Panc1 (cell line): Measurements from ENCODE around the gene BEGAIN. TPM values are rescaled to one million over a fixed set of nuclear protein-coding genes. Genes with fewer than 3 reads are reported as not detected.

ENCODE experiments used
- ATAC-seq: fragments of 200-7000 bp; cut with Tn5 transposase; 2 replicates; pipeline ENCODE4 v1.9.1; 2020; ENCODE audit warnings: mild to moderate bottlenecking, moderate library complexity
- BruUV-seq: library from RNA; stranded (reverse); fragments of 400-500 nt; replicated peaks from 2 replicates; lab custom pipeline; 2021; lab: Mats Ljungman, UMichigan
- CTCF ChIA-PET: fragments of 300-600 bp; sonication (Branson Sonifier 250); formaldehyde crosslinking; loops from one replicate; lab custom pipeline; 2022; ENCODE audit warnings: antibody characterized with exemption; lab: Charles Lee
- POLR2A ChIA-PET: fragments of 300-600 bp; sonication (Branson Sonifier 250); formaldehyde crosslinking; loops from one replicate; lab custom pipeline; 2022; ENCODE audit warnings: antibody characterized with exemption; lab: Charles Lee
- DNase-seq: peaks from one replicate; pipeline ENCODE4 v3.0.0-alpha.2; 2010; ENCODE audit warnings: low read depth, low spot score
- H3K27ac ChIP-seq: 2 replicates; pipeline ENCODE4 v1.5.1; 2011; ENCODE audit warnings: mild to moderate bottlenecking, low read length, inconsistent platforms
- H3K27me3 ChIP-seq: fragments of 200-500 bp; sonication (Bioruptor generic); 2 replicates; pipeline ENCODE4 v1.6.0; 2014; ENCODE audit warnings: low read length, inconsistent platforms; ENCODE audit not compliant: control insufficient read depth, insufficient read depth
- H3K36me3 ChIP-seq: fragments of 200-500 bp; sonication (Bioruptor generic); 2 replicates; pipeline ENCODE4 v1.5.1; 2014; ENCODE audit warnings: inconsistent platforms, mild to moderate bottlenecking, low read length, moderate library complexity; ENCODE audit not compliant: control insufficient read depth, insufficient read depth
- H3K4me1 ChIP-seq: 2 replicates; pipeline ENCODE4 v1.5.1; 2011; ENCODE audit warnings: inconsistent platforms, mild to moderate bottlenecking, low read length, moderate library complexity; ENCODE audit not compliant: control insufficient read depth, insufficient read depth
- H3K4me3 ChIP-seq, 2 experiments: 2 replicates each; pipeline ENCODE4 v1.5.1; 2011 to 2012; ENCODE audit warnings: low read depth in 2 of 2, low read length in 2 of 2, mild to moderate bottlenecking in 2 of 2, inconsistent platforms in 1 of 2, moderate library complexity in 1 of 2
- H3K9me3 ChIP-seq: fragments of 200-500 bp; sonication (Bioruptor generic); 2 replicates; pipeline ENCODE4 v1.5.1; 2014; ENCODE audit warnings: low read depth, mild to moderate bottlenecking, inconsistent platforms, low read length, moderate library complexity; ENCODE audit not compliant: control insufficient read depth, insufficient read depth
- CTCF ChIP-seq: fragments of 450-650 bp; IDR thresholded peaks from 2 replicates; pipeline ENCODE4 v1.5.1; 2017; ENCODE audit warnings: mild to moderate bottlenecking
- POLR2AphosphoS5 ChIP-seq: IDR thresholded peaks from 2 replicates; pipeline ENCODE4 v1.6.1; 2012; ENCODE audit warnings: mild to moderate bottlenecking, low read depth, low read length, moderate library complexity
- REST ChIP-seq, 2 experiments: IDR thresholded peaks; 2 replicates each; pipeline ENCODE4 v1.6.1; 2011 to 2012; ENCODE audit warnings: low read depth in 2 of 2, control low read depth in 1 of 2, low read length in 1 of 2, mild to moderate bottlenecking in 1 of 2, moderate library complexity in 1 of 2; ENCODE audit not compliant: insufficient read depth in 1 of 2
- SIN3A ChIP-seq: IDR thresholded peaks from 2 replicates; pipeline ENCODE4 v1.6.1; 2012; ENCODE audit warnings: low read depth, mild to moderate bottlenecking, low read length, moderate library complexity, borderline replicate concordance; ENCODE audit not compliant: insufficient read depth
- TCF7L2 ChIP-seq: IDR thresholded peaks from 2 replicates; pipeline ENCODE4 v1.6.1; 2011; ENCODE audit warnings: mild to moderate bottlenecking, low read depth, low read length, inconsistent platforms
- in situ Hi-C: cut with HindIII; loops from 2 replicates; pipeline ENCODE4 v1.10.0; 2016; ENCODE audit warnings: low sequenced_read_pairs, low pct_unique_long_range_greater_than_20kb
- intact Hi-C: fragments of 100-400 bp; cut with micrococcal nuclease; formaldehyde crosslinking; loops from one replicate; pipeline ENCODE4 v1.10.0; 2022; ENCODE audit not compliant: unreplicated experiment
- total RNA-seq: library from RNA; stranded (reverse); gene quantifications from one replicate; pipeline ENCODE4 v1.2.1, GENCODE V29; 2021; ENCODE audit not compliant: unreplicated experiment

BEGAIN gene
- total RNA-seq, 1 experiment from 2014 or later, result 26.5 TPM

- no peak for TF ChIP-seq POLR2AphosphoS5
- TF ChIP-seq TCF7L2, result no peak
- no peak for TF ChIP-seq CTCF
- no peak for TF ChIP-seq SIN3A
- no peak for TF ChIP-seq REST (IDR thresholded peaks at IDR 0.05; ENCODE audit: insufficient read depth in 1 of 2, low read depth in 2 of 2, low read length in 1 of 2)
- H3K27me3 ChIP-seq, result no peaks in the 10 kb centered on the region
- H3K4me1 ChIP-seq, result no peaks in the 10 kb centered on the region
- H3K4me3 ChIP-seq, result no peak overlapping the region
- ChIA-PET POLR2A (no interaction called here), CTCF (no interaction called here)
- DNase-seq, result no peak
- no peak for ATAC-seq
- in situ Hi-C loops, result no loop called here
- no peaks in the 10 kb centered on the region for H3K36me3 ChIP-seq
- BruUV-seq, result no TSS peak
- H3K9me3 ChIP-seq, result no peaks in the 10 kb centered on the region
- no peak overlapping the region for H3K27ac ChIP-seq
- intact Hi-C loops, result no loop called here
These were observed 4.6 kb downstream of the BEGAIN start for GRCh38 chr14:100582496-100583165.

- POLR2A ChIA-PET, result no interaction called here
- Histone ChIP-seq H3K4me1 (no peaks in the 10 kb centered on the region), H3K27me3 (no peaks in the 10 kb centered on the region), H3K36me3 (no peaks in the 10 kb centered on the region), H3K9me3 (no peaks in the 10 kb centered on the region), H3K4me3 (no peak overlapping the region), H3K27ac (no peak overlapping the region)
- DNase-seq, result no peak
- TF ChIP-seq SIN3A (no peak), POLR2AphosphoS5 (no peak), REST (IDR thresholded peaks at IDR 0.05; ENCODE audit: insufficient read depth in 1 of 2, low read depth in 2 of 2, low read length in 1 of 2) (no peak), TCF7L2 (no peak), CTCF (no peak)
- no TSS peak for BruUV-seq
- in situ Hi-C loops (no loop called here), intact Hi-C loops (no loop called here)
- ATAC-seq, result no peak
- CTCF ChIA-PET, result no interaction called here
These were observed 5.7 kb downstream of the BEGAIN start for GRCh38 chr14:100581228-100582145.
